Measurements from ENCODE around the gene RAB22A. TPM values are rescaled to one million over a fixed set of nuclear protein-coding genes. Genes with fewer than 3 reads are reported as not detected.

RAB22A gene
- total and polyA plus RNA-seq, 9 of the 15 experiments (the other 6 are each of a cell fraction or from before 2014, with no cell fraction given) = 1.1 to 8.0 (median 6.7) TPM

DNA sequence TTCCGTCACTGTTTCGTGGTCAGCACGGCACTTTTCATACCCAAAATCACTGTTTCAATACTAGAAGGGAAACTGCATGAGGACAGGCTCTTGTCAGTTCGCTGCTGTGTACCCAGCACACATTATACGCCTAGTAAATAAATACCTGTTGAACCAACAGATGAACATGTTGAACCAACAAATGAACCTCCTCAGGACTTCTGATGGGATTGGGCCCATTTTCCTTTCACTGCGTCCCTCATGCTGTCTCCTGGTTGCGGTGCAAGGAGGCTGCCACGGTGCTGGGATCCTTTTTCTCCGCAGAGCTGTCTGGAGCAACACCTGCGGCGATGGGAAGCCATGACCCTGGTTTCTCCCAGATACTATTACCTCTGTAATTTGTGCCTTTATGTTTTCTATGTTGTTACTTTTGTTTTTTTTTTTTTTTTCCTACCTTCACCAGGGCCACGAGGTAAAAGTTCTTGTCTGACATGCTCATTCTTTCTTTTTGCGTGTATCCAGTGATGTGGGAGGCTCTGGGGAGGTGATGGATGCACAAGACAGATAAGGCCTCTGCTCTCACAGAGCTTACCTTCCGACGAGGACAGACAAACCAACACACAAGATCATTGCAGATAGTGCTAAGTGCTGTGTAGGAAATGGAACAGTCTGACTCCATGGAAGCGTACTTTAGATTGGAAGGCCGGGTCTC is 80.6 kb downstream of the RAB22A start (continued):
- TF ChIP-seq, protein P1, sequence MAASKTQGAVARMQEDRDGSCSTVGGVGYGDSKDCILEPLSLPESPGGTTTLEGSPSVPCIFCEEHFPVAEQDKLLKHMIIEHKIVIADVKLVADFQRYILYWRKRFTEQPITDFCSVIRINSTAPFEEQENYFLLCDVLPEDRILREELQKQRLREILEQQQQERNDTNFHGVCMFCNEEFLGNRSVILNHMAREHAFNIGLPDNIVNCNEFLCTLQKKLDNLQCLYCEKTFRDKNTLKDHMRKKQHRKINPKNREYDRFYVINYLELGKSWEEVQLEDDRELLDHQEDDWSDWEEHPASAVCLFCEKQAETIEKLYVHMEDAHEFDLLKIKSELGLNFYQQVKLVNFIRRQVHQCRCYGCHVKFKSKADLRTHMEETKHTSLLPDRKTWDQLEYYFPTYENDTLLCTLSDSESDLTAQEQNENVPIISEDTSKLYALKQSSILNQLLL (CRISPR knock-in tag; IDR thresholded peaks at IDR 0.05; ENCODE audit: borderline replicate concordance) = no peak
- TF ChIP-seq, protein P2, sequence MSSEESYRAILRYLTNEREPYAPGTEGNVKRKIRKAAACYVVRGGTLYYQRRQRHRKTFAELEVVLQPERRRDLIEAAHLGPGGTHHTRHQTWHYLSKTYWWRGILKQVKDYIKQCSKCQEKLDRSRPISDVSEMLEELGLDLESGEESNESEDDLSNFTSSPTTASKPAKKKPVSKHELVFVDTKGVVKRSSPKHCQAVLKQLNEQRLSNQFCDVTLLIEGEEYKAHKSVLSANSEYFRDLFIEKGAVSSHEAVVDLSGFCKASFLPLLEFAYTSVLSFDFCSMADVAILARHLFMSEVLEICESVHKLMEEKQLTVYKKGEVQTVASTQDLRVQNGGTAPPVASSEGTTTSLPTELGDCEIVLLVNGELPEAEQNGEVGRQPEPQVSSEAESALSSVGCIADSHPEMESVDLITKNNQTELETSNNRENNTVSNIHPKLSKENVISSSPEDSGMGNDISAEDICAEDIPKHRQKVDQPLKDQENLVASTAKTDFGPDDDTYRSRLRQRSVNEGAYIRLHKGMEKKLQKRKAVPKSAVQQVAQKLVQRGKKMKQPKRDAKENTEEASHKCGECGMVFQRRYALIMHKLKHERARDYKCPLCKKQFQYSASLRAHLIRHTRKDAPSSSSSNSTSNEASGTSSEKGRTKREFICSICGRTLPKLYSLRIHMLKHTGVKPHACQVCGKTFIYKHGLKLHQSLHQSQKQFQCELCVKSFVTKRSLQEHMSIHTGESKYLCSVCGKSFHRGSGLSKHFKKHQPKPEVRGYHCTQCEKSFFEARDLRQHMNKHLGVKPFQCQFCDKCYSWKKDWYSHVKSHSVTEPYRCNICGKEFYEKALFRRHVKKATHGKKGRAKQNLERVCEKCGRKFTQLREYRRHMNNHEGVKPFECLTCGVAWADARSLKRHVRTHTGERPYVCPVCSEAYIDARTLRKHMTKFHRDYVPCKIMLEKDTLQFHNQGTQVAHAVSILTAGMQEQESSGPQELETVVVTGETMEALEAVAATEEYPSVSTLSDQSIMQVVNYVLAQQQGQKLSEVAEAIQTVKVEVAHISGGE (CRISPR knock-in tag; IDR thresholded peaks at IDR 0.05) = 0 out of 6 replicates have a peak, but pooled peaks of 1 of the 3 experiments have one; percentile 15
- TF ChIP-seq E2F3 (CRISPR knock-in tag; IDR thresholded peaks at IDR 0.05) = no peak
- TF ChIP-seq, protein P3, sequence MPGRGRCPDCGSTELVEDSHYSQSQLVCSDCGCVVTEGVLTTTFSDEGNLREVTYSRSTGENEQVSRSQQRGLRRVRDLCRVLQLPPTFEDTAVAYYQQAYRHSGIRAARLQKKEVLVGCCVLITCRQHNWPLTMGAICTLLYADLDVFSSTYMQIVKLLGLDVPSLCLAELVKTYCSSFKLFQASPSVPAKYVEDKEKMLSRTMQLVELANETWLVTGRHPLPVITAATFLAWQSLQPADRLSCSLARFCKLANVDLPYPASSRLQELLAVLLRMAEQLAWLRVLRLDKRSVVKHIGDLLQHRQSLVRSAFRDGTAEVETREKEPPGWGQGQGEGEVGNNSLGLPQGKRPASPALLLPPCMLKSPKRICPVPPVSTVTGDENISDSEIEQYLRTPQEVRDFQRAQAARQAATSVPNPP (IDR thresholded peaks at IDR 0.05; ENCODE audit: borderline replicate concordance, insufficient read depth, insufficient read length) = no peak
- TF ChIP-seq KDM1A (IDR thresholded peaks at IDR 0.05) = peak; percentile 44 to 52
- TF ChIP-seq CBFB (CRISPR knock-in tag; IDR thresholded peaks at IDR 0.05) = no peak
- TF ChIP-seq ZNF324 (CRISPR knock-in tag; IDR thresholded peaks at IDR 0.05) = no peak
- TF ChIP-seq TBL1XR1 (IDR thresholded peaks at IDR 0.05; ENCODE audit: low read length in 2 of 2) = peak in 1 of 2 experiments; percentile 79; a peak in 2 of 4 replicates
- TF ChIP-seq, protein P4, sequence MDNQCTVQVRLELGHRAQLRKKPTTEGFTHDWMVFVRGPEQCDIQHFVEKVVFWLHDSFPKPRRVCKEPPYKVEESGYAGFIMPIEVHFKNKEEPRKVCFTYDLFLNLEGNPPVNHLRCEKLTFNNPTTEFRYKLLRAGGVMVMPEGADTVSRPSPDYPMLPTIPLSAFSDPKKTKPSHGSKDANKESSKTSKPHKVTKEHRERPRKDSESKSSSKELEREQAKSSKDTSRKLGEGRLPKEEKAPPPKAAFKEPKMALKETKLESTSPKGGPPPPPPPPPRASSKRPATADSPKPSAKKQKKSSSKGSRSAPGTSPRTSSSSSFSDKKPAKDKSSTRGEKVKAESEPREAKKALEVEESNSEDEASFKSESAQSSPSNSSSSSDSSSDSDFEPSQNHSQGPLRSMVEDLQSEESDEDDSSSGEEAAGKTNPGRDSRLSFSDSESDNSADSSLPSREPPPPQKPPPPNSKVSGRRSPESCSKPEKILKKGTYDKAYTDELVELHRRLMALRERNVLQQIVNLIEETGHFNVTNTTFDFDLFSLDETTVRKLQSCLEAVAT (IDR thresholded peaks at IDR 0.05) = peak in 1 of 2 experiments; percentile 64; a peak in 1 of 4 replicates
- no peak for TF ChIP-seq RBM15 (IDR thresholded peaks at IDR 0.05; ENCODE audit: insufficient read depth, low read length)
- TF ChIP-seq ATF1 (CRISPR knock-in tag; IDR thresholded peaks at IDR 0.05) = no peak
- TF ChIP-seq ATF1 (tag; IDR thresholded peaks at IDR 0.05) = no peak
- no peak for TF ChIP-seq ZNF146 (CRISPR knock-in tag; IDR thresholded peaks at IDR 0.05; ENCODE audit: unreplicated experiment)
- no peak for TF ChIP-seq GTF2E2 (tag; IDR thresholded peaks at IDR 0.05)
- no peak for TF ChIP-seq TOE1 (IDR thresholded peaks at IDR 0.05; ENCODE audit: borderline replicate concordance)
- no peak for TF ChIP-seq TOE1 (CRISPR knock-in tag; IDR thresholded peaks at IDR 0.05; ENCODE audit: borderline replicate concordance, low read depth)
- no peak for TF ChIP-seq ZNF23 (CRISPR knock-in tag; IDR thresholded peaks at IDR 0.05)
- TF ChIP-seq ZC3H4 (CRISPR knock-in tag; IDR thresholded peaks at IDR 0.05; ENCODE audit: borderline replicate concordance) = no peak
